ENCODE data around the gene MT1H.
"Not testable (repeated sequence)": the region's sequence is repeated elsewhere in the genome, so short reads cannot be mapped to it uniquely, and the experiment has no call there.

Gene MT1H

GRCh38 chr16:56665286-56666261, 4.0 kb upstream of the MT1H start:
- DNase-seq = not testable (repeated sequence)

GRCh38 chr16:56667581-56668571, 1.7 kb upstream of the MT1H start, which contains the start of gene MT1G:
TSS of gene MT1G (minus strand) at chr16:56668065. CDS start at chr16:56667993, 72 bp downstream.
- no peak for DNase-seq

GRCh38 chr16:56669840-56670619, 416 bp downstream of the MT1H start:
- no peak for DNase-seq

- DNase-seq = no peak
These were observed 963 bp downstream of the MT1H start for GRCh38 chr16:56670620-56670934.

GRCh38 chr16:56671691-56672090, 2.1 kb downstream of the MT1H start:
- DNase-seq = not testable (repeated sequence)

GRCh38 chr16:56672171-56672570, 2.6 kb downstream of the MT1H start:
- DNase-seq = not testable (repeated sequence)

GRCh38 chr16:56672761-56673536, 3.3 kb downstream of the MT1H start:
- no peak for DNase-seq

- no peak for DNase-seq
These were observed 4.3 kb downstream of the MT1H start for GRCh38 chr16:56673921-56674320.

- not testable (repeated sequence) for DNase-seq
These were observed 5.0 kb downstream of the MT1H start for GRCh38 chr16:56674570-56674969.

GRCh38 chr16:56675685-56676210, 6.1 kb downstream of the MT1H start:
- no peak for DNase-seq

GRCh38 chr16:56677474-56677873, 7.9 kb downstream of the MT1H start:
- DNase-seq = no peak

GRCh38 chr16:56679078-56679730, 9.6 kb downstream of the MT1H start:
- DNase-seq = no peak

- DNase-seq = no peak
These were observed 10.2 kb downstream of the MT1H start for GRCh38 chr16:56679818-56680217.

- DNase-seq = no peak
These were observed 12.5 kb downstream of the MT1H start, which contains the start of gene MT1X for GRCh38 chr16:56681939-56682702. TSS of gene MT1X (plus strand) at chr16:56682470. CDS start at chr16:56682541, 71 bp downstream.

GRCh38 chr16:56682703-56683397, 13.2 kb downstream of the MT1H start:
- no peak for DNase-seq

- DNase-seq = no peak
These were observed 14.0 kb downstream of the MT1H start for GRCh38 chr16:56683424-56684172.

GRCh38 chr16:56684256-56684925, 14.8 kb downstream of the MT1H start:
- DNase-seq = no peak
